Measurements from ENCODE around the gene PIM1.
"Not testable (repeated sequence)": the region's sequence is repeated elsewhere in the genome, so short reads cannot be mapped to it uniquely, and the experiment has no call there.

PIM1 gene

DNA sequence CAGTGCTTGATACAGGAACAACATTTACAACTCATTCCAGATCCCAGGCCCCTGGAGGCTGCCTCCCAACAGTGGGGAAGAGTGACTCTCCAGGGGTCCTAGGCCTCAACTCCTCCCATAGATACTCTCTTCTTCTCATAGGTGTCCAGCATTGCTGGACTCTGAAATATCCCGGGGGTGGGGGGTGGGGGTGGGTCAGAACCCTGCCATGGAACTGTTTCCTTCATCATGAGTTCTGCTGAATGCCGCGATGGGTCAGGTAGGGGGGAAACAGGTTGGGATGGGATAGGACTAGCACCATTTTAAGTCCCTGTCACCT is 4.2 kb downstream of the PIM1 start:
- Mint-ChIP-seq H3K9me3 (no peaks in the 10 kb centered on the region), H3K27ac (peak overlapping the region; percentile 98), H3K4me1 (peaks cover 60% of the 10 kb centered on the region), H3K36me3 (peaks cover 87% of the 10 kb centered on the region), H3K4me3 (peak overlapping the region; percentile 96)
- ATAC-seq (no peak), DNase-seq (ENCODE audit: low spot score in 2 of 2) (no peak)

DNA sequence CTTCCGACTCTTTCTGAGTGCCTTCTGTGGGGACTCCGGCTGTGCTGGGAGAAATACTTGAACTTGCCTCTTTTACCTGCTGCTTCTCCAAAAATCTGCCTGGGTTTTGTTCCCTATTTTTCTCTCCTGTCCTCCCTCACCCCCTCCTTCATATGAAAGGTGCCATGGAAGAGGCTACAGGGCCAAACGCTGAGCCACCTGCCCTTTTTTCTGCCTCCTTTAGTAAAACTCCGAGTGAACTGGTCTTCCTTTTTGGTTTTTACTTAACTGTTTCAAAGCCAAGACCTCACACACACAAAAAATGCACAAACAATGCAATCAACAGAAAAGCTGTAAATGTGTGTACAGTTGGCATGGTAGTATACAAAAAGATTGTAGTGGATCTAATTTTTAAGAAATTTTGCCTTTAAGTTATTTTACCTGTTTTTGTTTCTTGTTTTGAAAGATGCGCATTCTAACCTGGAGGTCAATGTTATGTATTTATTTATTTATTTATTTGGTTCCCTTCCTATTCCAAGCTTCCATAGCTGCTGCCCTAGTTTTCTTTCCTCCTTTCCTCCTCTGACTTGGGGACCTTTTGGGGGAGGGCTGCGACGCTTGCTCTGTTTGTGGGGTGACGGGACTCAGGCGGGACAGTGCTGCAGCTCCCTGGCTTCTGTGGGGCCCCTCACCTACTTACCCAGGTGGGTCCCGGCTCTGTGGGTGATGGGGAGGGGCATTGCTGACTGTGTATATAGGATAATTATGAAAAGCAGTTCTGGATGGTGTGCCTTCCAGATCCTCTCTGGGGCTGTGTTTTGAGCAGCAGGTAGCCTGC is 4.8 kb downstream of the PIM1 start:
- ATAC-seq (no peak), DNase-seq (ENCODE audit: low spot score in 2 of 2) (no peak)
- Mint-ChIP-seq H3K36me3 (peaks cover 81% of the 10 kb centered on the region), H3K9me3 (no peaks in the 10 kb centered on the region), H3K4me3 (peak overlapping the region; percentile 96), H3K4me1 (peaks cover 56% of the 10 kb centered on the region), H3K27ac (peak overlapping the region; percentile 98)

DNA sequence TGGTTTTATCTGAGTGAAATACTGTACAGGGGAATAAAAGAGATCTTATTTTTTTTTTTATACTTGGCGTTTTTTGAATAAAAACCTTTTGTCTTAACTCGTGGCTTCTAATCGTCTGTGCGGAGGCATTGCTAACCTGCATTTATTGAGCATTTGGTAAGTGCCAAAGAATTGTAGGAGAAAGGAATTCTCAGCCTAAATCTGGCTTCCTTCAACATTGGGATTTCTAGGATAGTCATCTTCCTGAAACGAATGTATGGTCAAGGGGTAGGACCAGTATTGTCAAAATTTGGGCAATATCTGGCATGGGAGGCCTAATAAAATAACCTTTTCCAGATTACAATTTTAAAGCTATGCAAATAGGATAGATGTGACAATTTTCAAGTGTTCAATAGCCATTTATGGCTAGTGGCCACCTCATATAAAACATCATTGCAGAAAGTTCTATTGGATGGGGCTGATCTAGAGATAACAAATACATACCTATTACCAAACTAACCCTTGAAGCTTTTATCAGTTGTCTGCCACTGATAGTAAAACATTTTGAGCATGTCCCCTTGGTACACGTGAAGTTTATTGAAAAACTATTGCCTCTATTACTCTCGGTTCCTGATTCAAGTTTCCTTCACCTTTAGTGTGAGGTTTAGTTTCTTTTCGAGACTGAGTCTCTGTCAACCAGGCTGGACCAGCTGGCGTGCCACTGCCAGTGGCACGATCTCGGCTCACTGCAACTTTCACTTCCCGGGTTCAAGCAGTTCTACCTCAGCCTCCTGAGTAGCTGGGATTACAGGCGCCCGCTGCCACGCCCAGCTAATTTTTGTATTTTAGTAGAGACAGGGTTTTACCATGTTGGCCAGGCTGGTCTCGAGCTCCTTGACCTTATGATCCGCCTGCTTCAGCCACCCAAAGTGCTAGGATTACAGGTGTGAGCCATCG is 5.6 kb downstream of the PIM1 start:
- DNase-seq (ENCODE audit: low spot score in 2 of 2) = no peak
- no peak for ATAC-seq
- peaks cover 64% of the 10 kb centered on the region for H3K4me1 Mint-ChIP-seq
- peaks cover 76% of the 10 kb centered on the region for H3K36me3 Mint-ChIP-seq
- peak overlapping the region; percentile 98 for H3K27ac Mint-ChIP-seq
- no peaks in the 10 kb centered on the region for H3K9me3 Mint-ChIP-seq
- H3K4me3 Mint-ChIP-seq = peak overlapping the region; percentile 96

DNA sequence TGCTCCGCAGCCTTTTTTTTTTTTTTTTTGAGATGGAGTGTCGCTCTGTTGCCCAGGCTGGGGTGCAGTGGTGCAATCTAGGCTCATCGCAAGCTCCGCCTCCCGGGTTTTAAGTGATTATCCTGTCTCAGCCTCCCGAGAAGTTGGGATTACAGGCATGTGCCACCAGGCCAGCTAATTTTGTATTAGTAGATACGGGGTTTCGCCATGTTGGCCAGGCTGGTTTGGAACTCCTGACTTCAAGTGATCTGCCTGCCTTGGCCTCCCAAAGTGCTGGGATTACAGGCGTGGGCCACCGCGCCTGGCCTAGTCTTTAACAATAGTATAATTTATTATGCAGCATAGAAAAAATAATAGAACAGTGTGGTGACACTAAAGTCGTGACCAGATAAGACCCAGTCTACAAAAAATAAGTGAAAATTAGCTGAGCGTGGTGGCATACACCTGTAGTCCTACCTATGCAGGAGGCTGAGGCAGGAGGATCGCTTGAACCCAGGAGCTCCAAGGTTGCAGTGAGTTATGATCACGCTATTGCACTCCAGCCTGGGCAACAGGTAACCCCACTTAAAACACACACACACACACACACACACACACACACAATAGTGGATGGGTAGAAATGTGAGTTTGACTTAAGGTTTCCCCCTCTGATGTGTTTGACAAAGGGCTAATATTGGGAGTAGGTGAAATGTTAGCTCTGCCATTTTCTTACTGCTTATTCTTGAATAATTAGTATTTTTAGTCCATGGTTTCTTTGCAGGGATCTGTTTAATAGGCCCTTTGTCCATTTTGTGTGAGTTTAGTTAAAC is 6.5 kb downstream of the PIM1 start:
- H3K36me3 Mint-ChIP-seq = peaks cover 67% of the 10 kb centered on the region
- peak overlapping the region; percentile 98 for H3K27ac Mint-ChIP-seq
- no peak for ATAC-seq

DNA sequence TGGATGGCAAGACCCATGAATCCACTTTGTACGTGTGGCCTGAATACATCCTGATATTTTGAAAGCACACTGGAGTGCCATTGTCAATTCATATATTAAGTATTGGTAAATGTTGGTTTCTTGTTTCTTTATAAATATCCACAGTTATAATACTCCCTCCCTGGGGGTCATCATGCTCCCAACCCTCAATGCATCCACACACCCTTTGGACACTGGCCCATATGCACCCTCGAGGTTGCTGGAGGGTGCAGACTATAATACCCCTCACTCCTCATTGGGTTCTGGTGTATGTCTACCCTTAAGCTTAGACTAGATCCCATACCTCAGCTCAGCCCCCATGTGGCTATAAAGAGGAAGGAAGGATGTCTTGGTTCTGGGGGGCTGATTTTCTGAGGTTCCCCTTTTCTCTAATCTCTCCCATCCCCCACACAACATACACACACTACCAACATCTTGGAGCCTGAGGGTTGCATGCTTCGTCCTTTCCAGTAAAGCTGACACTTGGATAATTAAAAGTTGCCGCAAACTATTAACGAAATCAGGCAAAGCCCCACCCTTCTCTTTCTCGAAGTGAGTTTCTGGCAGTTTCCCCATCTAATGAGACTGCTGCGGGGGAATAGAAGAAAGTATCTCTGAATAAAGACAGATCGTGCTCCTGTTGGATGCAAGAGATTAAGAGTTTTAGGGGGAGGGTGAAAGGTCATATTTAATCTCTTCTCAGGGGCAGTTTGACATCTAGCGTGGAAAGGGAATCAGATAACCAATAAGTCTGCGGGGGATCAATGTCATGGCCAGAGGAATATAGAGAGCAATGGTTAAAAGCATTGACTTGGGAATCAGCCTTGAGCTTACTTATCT is 7.4 kb downstream of the PIM1 start:
- peak overlapping the region; percentile 85 for H3K27ac Mint-ChIP-seq
- peaks cover 59% of the 10 kb centered on the region for H3K36me3 Mint-ChIP-seq
- peaks cover 78% of the 10 kb centered on the region for H3K4me1 Mint-ChIP-seq
- DNase-seq (ENCODE audit: low spot score in 2 of 2) = no peak
- no peak for ATAC-seq
- H3K4me3 Mint-ChIP-seq = no peak overlapping the region
- no peaks in the 10 kb centered on the region for H3K9me3 Mint-ChIP-seq

More for the DNA sequence above, 6.5 kb downstream of the PIM1 start:
- Mint-ChIP-seq H3K9me3 (no peaks in the 10 kb centered on the region), H3K4me1 (peaks cover 71% of the 10 kb centered on the region), H3K4me3 (peak overlapping the region; percentile 96)
- DNase-seq (ENCODE audit: low spot score in 2 of 2) = no peak

DNA sequence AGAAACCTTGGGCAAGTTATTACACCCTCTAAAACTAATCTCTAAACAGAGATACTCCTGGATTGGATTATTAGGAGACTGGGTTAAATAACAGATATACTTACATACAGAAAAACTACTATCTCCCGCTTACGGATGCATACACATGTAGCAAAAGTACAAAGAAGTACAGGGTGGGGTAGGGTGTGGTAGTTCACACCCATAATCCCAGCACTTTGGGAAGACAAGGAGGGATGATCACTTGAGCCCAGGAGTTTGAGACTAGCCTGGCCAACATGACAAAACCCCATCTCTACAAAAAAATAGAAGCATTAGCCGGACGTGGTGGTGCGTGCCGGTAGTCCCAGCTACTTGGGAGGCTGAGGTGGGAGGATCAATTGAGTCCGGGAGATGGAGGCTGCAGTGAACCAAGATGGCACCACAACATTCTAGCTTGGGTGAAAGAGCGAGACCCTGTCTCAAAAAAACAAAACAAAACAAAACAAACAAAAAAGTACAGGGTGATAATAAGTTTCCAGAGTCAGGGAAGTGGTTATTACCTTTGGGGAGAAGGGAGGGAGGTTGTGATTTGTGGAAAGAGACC is 8.1 kb downstream of the PIM1 start:
- Mint-ChIP-seq H3K9me3 (no peaks in the 10 kb centered on the region), H3K4me3 (no peak overlapping the region), H3K27ac (peak overlapping the region; percentile 85), H3K4me1 (peaks cover 78% of the 10 kb centered on the region), H3K36me3 (peaks cover 55% of the 10 kb centered on the region)
- DNase-seq (ENCODE audit: low spot score in 2 of 2) (no peak), ATAC-seq (no peak)

DNA sequence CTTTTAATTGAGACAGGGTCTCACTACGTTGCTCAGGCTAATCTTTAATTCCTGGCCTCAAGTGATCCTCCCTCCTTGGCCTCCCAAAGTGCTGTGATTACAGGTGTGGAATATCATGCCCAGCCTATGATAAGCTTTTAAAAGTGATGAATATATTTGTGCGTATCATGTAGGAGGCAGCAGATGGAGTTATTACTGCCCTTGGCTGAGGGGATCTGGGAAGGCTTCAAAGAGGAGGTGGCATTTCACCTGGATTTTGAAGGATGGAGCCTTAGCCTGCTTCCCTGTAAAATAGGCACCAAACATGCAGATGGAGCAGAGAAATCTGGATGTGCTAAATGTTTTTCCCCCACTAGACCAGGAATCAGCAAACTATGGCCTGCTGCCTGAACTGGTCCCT is 10.1 kb downstream of the PIM1 start:
- H3K9me3 Mint-ChIP-seq = no peaks in the 10 kb centered on the region
- no peak for DNase-seq (ENCODE audit: low spot score in 2 of 2)
- H3K4me3 Mint-ChIP-seq = no peak overlapping the region
- peaks cover 60% of the 10 kb centered on the region for H3K4me1 Mint-ChIP-seq
- peaks cover 38% of the 10 kb centered on the region for H3K36me3 Mint-ChIP-seq
- no peak for ATAC-seq
- H3K27ac Mint-ChIP-seq = peak overlapping the region; percentile 77

DNA sequence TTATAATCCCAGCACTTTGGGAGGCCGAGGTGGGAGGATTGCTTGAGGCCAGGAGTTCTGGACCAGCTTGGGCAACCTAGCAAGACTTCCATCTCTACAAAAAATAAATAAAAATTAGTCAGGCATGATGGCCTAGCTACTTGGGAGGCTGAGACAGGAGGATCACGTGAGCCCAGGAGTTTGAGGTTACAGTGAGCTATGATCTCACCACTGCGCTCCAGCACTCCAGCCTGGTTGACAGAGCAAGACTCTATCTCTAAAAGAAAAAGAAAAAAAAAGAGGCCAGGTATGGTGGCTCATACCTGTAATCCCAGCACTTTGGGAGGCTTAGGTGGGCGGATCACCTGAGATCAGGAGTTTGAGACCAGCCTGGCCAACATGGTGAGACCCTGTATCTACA is 10.7 kb downstream of the PIM1 start:
- peaks cover 58% of the 10 kb centered on the region for H3K4me1 Mint-ChIP-seq
- ATAC-seq; DNase-seq (ENCODE audit: low spot score in 2 of 2); H3K9me3 Mint-ChIP-seq; H3K4me3 Mint-ChIP-seq: not testable (repeated sequence)
- H3K36me3 Mint-ChIP-seq = peaks cover 32% of the 10 kb centered on the region
- peak overlapping the region; percentile 77 for H3K27ac Mint-ChIP-seq

DNA sequence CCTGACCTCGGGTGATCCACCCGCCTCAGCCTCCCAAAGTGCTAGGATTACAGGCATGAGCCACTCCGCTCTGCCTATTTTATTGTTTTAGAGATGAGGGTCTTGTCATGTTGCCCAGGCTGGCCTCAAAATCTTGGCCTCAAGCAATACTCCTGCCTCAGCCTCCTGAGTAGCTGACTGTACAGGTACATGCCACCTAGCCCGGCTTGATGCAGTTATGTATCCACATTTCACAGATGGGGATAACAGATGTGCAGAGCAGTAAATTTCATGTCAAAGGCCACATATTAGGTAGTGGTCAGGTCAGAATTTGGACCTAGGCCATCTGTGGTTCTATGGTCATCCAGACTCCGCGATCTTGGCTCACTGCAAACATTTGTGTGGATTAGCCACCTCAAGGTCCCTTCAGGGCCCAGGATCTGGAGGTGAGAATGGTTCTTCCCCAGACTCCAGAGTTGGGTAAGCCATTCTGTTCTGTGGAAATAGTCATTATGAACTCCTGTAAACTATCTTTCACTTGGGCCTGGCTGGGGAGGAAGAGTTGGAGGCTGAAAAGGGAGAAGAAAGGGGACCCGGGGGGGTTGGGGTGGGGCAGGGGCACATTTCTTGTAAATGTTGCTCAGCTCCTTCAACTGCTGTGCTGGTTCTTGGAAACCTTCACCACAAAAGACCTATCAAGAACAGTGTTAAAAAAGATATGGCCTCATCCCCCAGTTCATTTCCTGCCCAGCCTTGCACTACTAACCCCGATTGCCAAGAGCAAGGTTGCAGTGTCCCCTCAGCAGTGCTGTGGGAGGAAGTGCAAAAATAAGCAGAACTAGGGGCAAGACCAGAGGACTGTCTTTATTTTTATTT is 13.0 kb downstream of the PIM1 start:
- peak overlapping the region; percentile 49 for H3K4me3 Mint-ChIP-seq
- ATAC-seq = peak; percentile 98

DNA sequence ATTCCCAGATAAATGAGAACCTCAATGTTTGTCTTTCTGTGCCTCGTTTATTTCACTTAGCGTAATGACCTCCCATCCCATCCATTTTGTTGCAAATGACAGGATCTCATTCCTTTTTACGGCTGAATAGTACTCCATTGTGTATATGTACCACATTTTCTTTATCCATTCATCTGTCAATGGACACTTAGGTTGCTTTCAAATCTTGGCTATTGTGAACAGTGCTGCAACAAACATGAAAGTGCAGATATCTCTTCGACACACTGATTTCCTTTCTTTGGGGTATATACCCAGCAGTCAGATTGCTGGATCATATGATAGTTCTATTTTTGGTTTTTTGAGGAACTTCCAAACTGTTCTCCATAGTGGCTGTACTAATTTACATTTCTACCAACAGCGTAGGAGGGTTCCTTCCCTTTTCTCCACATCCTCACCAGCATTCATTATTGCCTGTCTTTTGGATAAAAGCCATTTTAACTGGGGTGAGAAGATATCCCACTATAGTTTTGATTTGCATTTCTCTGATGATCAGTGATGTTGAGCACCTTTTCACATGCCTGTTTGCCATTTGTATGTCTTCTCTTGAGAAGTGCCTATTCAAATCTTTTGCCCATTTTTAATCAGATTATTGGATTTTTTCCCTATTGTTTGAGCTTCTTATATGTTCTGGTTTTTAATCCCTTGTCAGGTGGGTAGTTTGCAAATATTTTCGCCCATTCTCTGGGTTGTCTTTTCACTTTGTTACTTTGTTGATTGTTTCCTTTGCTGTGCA is 16.2 kb downstream of the PIM1 start:
- not testable (repeated sequence) for H3K36me3 Mint-ChIP-seq; DNase-seq (ENCODE audit: low spot score in 2 of 2); H3K4me3 Mint-ChIP-seq; ATAC-seq; H3K9me3 Mint-ChIP-seq
- Mint-ChIP-seq H3K27ac (peak overlapping the region; percentile 95), H3K4me1 (peaks cover 57% of the 10 kb centered on the region)

More for the DNA sequence above, 13.0 kb downstream of the PIM1 start:
- DNase-seq (ENCODE audit: low spot score in 2 of 2) = peak; percentile 37 to 79
- peaks cover 10% of the 10 kb centered on the region for H3K36me3 Mint-ChIP-seq
- H3K27ac Mint-ChIP-seq = peak overlapping the region; percentile 93
- H3K4me1 Mint-ChIP-seq = peaks cover 62% of the 10 kb centered on the region
- H3K9me3 Mint-ChIP-seq = no peaks in the 10 kb centered on the region

DNA sequence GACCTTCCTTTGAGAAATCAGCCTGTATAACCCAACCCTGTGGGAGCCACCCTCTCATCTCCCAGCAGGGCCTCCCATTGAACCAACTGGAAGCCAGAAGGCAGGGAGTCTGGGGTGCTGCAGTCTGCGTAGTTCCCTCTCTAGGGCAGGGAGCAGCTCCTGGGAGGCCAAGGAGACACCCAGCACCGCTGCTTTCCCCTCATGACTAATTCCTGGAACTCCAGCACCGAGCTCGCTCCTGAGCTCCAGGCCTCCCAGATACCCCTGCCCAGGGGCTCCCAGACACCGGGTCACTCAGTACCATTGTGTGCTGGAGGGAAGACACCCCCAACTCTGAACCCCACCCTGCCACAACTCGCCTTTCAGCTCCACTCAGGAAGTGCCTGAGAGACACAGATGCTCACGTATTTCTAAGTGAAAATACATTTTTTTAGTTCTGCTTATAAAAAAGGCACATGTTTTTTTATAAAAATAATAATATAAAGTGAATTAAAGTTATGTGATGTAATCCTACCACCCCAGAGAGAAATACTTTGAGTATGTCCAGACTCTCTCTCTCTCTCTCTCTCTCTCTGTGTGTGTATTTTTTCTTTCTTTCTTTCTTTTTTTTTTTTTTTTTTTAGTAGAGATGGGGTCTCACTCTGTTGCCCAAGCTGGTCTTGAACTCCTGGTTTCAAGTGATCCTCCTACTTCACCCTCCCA is 17.5 kb downstream of the PIM1 start:
- Mint-ChIP-seq H3K4me3 (peak overlapping the region; percentile 51), H3K4me1 (peaks cover 55% of the 10 kb centered on the region), H3K9me3 (no peaks in the 10 kb centered on the region), H3K36me3 (peaks cover 6% of the 10 kb centered on the region), H3K27ac (peak overlapping the region; percentile 95)
- DNase-seq (ENCODE audit: low spot score in 2 of 2) = no peak
- ATAC-seq = no peak

DNA sequence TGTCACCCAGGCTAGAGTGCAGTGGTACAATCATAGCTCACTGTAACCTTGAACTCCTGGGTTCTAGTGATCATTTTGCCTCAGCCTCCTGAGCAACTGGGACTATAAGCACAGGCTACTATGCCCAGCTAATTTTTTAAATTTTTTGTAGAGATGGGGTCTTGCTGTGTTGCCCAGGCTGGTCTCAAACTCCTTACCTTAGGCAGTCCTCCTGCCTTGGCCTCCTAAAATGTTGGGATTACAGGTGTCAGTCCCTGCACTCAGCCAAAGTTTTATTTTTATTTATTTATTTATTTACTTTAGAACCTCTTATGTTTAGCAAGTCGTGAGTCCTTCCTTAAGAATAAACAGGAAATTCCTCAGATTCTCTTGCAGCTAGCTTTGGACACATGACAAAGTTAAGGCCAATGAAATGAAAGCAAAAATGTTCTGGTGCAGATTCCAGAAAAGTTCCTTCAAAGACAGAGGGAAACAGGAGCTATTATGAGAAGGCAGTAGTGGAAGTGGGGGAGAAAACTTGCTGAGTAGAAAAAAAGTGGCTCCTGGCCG is 19.1 kb downstream of the PIM1 start:
- H3K4me3 Mint-ChIP-seq = peak overlapping the region; percentile 31
- no peak for DNase-seq (ENCODE audit: low spot score in 2 of 2)
- peak overlapping the region; percentile 54 for H3K27ac Mint-ChIP-seq
- H3K9me3 Mint-ChIP-seq = no peaks in the 10 kb centered on the region
- no peak for ATAC-seq
- peaks cover 53% of the 10 kb centered on the region for H3K4me1 Mint-ChIP-seq
- H3K36me3 Mint-ChIP-seq = no peaks in the 10 kb centered on the region

All from stimulated activated effector memory CD8-positive, alpha-beta T cell treated with anti-CD3 and anti-CD28 coated beads, Interleukin-12 subunit alpha, Interleukin-12 subunit beta, amount 100 ng/mL, for 72 hours (primary cell).